GM19328 (cell line): ENCODE measurements around the gene PROZ.

Experiments used
- ATAC-seq: cut with Tn5 transposase; IDR thresholded peaks from one replicate; pipeline ENCODE4 v1.9.1; 2021; ENCODE audit warnings: mild to moderate bottlenecking, moderate library complexity; ENCODE audit not compliant: unreplicated experiment

PROZ gene

DNA sequence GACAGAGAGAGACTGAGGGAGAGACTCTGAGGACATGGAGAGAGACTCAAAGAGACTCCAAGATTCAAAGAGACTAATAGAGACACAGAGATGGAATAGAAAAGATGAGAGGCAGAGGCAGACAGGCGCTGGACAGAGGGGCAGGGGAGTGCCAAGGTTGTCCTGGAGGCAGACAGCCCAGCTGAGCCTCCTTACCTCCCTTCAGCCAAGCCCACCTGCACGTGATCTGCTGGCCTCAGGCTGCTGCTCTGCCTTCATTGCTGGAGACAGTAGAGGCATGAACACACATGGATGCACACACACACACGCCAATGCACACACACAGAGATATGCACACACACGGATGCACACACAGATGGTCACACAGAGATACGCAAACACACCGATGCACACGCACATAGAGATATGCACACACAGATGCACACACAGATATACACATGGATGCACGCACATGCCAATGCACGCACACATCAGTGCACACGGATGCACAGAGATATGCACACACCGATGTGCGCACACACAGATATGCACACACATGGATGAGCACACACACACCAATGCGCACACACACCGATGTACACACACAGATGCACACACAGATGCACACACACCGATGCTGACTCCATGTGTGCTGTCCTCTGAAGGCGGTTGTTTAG is 39.2 kb upstream of the PROZ start:
- no peak for ATAC-seq

DNA sequence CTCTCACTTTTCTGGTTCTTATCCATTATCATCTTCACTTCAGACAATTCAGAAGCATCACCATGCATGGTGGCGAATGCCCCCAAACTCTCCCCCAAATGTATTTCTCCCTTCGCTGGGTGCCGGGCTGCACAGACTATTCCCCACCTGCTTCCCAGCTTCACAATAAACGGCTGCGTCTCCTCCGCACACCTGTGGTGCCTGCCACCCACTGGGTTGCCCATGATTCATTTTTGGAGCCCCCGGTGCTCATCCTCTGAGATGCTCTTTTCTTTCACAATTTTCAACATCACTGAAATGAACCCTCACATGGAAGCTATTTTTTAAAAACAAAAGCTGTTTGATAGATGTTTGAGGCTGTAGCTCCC is 38.6 kb upstream of the PROZ start:
- ATAC-seq: no peak

DNA sequence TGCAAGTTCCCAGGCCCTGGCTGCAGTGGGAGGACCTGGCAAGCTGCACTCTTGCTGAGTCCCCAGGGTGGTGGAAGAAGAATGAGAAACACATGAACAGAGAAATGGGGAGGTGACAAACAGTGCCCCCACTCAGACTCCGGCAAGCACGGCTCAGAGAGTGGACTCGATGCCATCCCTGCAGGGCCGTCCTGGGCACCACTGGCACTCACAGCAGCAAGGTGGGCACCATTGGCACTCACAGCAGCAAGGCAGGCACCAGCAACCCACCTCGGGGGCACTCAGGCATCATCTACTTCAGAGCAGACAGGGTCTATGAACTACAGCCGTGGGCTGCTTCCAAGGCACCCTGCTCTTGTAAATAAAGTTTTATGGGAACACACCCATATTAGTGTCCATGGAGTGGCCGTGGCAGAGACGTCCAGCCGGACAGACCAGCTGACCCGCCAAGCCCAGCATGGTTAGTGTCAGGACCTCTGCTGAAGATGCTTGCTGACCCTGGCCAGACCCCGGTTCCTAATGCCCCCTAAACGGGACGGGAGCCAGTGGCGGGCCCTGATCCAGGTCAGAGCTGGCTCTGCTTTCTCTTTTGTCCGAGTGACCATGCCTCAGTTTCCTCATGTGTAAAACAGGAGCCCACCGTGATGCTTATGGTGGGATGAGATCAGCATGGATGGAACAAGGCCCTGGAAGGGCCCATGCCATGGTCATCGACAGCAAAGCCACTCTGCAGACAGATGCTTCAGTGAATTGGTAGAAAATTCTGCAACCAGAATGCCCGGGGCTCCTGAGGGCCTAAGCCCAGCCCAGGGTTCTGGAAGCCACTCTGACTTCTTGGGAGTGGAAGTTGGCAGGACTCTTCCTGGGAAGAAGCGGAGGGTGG is 37.9 kb upstream of the PROZ start:
- ATAC-seq: no peak

DNA sequence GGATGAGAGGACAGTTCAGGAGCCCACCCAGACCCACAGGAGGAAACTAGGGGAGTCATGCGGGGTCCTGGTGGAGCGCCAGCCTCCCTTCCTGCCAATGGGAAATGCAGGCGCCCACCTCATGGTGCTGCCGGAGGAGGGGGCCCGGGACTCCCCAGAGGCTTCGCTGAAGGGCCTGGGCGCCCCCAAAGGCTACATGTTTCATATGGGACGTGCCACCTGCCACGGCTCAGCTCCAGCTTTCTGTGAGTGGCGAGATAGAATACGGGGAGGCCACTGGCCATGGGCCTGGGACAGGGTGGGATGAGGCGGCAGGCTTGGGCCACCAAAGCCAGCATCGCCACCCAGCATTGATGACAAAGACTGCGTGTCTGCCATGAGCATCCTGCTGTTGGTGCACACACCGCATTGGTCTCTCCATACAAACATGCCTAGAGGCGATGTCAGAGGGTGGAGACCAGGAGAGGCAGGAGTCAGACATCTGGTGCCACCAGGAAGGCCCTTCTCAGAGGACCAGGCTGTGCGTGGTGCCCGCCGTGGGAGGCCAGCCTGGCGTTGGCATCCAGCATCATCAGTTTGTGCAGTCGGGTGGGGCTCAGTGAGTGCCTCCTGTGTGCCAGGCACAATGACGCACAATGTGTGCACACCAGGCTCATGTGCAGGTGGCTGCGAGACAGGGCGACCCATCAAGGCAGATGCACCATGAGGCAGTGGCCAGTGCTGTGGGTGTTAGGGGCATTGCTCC is 37.1 kb upstream of the PROZ start:
- ATAC-seq: no peak

DNA sequence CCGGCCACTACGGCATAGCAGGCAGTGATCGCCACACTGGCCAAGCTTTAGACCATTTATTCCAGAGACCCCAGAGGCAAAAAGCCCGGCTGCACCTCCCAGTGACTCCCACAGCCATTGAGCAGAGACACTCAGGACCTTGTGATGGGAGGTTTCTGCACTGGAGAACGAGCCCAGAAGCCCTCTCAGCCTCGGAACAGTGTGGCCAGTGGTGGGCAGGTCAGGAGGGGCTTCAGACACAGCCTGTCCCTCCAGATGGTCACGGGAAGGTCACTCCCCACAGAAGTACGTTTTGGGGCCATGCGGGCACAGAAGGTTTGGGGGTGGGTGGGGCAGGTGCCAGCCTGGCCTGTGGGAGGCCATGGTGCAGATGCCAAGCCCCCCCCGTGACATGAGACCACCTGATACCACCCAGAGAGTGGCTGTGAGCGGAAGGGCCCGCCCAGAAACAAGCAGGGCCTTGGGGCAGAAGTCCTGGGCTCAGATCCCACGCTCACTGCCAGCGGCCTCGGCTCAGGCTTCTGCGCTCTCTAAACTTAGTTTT is 36.4 kb upstream of the PROZ start:
- ATAC-seq: no peak

DNA sequence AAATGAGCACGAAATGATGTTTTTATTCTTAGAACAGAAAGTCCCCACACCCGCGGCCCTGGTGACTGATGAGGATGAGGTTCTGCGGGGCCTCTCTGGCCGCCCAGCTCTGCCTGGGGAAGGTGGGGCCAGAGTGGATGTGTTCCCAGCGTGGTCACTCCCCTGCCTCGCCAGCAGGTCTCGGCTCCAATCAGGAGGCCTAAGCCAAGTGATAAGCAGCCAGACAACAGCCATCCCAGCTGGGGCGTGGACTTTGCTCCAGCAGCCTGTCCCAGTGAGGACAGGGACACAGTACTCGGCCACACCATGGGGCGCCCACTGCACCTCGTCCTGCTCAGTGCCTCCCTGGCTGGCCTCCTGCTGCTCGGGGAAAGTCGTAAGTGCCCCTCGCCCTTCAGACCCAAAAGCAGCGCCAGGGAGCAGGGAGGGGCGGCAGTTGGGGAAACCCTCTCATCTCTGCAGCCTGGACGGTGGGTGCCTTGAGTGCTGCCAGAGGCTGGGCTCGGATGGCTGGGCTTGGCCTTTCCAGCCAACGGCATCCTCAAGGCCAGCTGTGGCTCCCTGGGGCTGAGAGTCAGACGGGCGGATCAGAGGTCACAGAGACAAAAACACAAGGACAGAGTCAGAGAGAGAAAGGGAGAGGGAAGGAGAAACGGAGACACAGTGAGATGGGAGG is 35.8 kb upstream of the PROZ start, which contains the start of gene F10:
F10 (plus strand) TSS at position 250 of the 676 bp plus-strand sequence; CDS start at position 307, 57 bp downstream.
- no peak for ATAC-seq

DNA sequence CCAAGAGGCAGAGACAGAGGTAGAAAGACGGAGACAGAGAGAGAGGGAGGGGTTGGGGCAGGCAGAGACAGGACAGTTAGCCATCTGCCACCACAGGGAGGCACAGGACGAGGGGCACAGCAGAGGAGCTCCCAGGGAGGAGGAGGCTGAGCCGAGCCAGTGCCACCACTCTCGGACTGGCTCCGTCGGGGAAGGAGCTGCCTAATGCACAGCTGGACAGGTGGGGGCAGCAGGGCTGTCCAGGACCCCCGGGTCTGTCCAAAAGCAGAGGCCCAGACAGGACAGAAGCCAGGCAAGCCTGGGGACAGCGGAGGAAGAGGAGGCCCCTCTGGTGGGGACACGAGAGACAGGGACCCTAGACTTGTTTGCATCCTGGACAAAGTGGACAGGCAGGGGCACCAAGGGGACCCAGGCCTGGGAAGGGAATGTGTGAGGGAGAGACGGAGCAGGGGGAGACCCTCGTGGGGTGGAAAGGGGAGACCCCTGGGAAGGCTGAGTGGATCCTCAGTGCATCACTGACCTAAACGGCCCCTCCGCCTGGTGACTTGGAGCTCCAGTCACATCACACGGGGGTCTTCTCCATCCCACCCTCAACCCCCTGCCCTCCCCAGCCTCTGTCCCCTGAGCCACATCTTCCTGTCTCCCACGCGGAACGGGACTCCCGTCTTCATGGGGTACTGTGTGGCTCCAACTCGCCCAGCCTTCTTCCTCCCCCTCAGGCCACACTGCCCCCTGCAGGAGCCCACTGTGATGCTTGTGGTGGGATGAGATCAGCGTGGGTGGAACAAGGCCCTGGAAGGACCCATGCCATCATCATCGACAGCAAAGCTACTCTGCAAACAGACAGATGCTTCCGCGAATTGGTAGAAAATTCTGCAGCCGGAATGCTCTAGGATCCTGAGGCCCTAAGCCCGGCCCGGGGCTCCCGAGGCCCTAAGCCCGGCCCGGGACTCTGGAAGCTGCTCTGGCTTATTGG is 34.9 kb upstream of the PROZ start:
- no peak for ATAC-seq

DNA sequence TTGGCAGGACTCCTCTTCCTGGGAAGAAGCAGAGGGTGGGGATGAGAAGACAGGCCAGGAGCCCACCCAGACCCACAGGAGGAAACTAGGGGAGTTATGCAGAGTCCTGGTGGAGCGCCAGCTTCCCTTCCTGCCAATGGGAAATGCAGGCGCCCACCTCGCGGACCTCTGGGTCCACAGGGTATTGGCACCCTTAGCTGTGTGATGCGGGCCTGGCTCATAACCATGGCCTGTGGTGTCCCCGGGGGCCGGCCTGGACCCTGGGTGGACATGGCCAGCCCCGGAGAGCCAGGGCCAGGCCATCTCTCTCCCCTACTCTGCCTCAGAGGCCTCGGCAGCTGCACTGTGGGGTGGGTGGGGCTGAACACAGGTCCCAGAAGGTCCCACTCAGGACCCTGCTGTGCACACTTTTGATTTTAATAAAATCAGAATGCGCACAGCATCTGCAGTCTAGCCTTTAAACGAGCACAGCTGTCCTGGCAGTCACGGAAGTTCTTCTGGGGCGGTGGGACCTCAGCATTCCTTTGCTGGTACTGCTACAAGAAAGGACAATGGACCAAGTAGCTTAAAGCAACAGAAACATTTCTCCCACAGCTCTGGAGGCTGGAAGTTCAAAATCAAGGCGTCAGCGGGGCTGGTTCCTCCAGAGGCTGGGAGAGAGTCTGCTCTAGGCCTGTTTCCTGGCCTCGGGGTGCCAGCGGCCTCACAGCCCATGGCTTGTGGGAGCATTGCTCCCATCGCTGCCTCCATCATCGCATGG is 34.1 kb upstream of the PROZ start:
- ATAC-seq: no peak

DNA sequence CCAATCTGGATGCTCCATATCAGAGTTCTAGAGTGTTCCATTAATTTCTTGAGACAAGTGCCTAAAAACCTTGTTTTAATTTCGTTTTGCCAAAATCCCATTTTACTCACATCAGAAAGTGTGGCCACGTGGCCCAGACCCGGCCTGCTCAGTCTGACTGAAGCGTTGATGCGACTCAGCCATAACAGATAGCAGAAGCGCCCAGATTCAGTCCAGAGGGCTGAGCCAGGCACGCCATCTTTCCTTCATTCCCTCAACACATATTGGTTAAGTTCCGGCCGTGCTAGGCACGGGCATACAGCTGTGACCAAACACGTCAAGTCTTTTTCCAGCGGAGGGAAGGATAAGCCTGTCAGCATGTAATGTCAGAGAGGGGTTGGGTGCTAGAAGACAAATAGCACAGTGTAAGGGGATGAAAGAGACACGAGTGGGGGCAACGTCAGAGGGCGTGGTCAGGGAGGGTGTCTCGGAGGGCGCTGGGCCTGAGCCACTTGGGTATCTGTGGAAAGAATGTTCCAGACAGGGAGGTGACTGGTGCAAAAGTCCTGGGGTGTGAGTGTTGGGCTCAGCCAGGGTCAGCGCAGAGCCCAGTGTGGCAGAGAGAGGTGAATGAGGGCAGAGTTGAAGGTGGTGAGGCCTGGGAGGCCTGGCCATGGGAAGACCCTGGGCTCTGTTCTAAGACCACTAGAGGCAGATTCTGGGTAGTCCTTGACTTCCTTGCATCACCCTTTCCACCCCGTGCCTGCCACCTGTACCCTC is 32.8 kb upstream of the PROZ start:
- ATAC-seq: no peak

DNA sequence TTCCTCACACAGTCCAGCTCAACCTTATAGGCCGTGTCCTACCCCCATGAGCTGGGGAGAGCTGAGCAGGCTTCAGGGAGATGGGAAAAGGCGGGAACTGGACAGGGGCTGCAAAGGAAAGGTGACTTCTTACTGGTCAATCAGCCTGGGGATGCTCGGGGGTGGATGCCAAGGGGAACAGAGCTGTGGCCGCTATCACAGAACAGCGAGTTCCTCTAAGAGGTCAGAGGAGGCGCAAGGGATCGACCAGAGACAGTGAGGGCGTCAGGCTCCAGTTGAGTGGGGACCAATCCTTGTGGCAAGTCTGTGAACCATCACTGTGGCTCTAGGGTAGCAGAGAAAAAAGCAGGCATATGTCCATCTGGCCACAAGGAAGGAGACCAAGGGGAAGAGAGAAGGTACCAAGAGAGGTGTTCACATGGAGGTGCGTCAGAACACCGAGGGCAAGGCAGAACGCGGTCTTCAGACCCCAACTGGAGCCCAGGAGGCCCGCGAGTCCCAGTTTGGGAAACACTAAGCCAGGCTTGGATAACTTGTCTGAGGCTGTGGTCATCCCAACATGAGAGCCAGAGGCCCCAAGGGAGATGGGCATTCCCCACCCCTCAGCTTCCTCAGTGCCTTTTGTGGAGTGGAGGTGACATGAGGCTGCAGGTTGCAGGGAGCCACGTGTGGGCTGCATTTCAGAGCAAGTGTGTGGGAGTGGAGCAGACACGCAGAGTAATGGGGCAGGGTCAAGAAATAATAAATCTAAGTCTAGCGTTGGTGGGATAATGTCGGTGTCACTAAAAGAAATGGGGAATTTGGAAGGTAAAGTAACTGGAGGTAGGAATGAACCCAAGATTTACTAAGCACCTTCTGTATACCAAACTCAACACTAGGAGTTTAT is 31.9 kb upstream of the PROZ start:
- ATAC-seq: no peak

DNA sequence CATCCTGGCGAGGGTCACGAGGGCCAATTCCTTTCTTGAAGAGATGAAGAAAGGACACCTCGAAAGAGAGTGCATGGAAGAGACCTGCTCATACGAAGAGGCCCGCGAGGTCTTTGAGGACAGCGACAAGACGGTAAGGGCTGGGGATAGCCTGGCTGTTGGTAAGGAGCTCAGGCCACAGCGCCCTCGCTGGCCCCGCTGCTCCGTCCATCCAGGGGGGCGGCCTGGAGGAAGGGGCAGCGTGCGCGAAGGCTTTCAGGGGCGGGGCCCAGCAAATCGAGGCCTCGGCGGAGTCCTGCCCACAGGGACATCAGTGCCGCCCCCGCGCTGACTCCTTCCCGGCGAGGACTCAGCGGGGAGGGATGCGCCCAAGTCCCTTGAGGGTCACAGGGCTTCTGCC is 29.0 kb upstream of the PROZ start:
- ATAC-seq: no peak

DNA sequence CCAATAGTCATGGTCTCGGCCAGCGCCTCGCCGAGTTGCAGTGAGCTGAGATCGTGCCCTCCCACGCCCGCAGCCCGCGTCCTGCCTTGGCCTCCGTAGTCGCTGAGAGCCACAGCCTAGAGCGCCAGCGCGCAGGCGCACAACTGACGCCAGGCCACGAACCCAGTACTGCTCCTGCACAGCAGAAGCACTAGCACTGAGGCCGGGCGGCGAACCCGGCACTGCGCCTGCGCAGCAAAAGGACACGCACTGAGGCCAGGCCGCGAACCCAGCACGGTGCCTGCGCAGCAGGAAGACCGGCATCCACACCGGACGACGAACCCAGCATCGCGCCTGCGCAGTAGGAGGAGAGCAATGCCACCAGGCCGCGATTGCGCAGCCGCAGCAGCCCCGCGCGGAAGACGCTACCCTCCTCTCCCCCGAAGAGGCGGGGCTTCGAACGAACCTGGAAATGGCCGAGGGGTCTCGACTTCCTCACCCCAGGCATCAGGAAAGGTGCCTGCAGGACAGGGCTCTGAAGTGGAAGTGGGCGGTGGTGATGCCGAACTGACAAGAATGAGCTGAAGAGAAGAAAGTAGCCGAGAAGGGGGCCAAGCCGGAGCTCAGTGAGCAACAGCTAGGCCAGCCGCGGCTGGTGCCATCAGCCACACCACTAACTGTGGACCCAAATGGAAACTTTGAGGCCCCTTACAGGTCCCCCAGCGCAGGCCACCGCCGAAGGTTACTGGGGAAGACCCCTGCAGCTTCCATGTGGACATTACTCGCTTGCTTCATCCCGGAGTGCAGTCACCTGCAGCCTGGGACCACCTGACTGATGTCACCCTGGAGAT is 28.3 kb upstream of the PROZ start:
- ATAC-seq: no peak

DNA sequence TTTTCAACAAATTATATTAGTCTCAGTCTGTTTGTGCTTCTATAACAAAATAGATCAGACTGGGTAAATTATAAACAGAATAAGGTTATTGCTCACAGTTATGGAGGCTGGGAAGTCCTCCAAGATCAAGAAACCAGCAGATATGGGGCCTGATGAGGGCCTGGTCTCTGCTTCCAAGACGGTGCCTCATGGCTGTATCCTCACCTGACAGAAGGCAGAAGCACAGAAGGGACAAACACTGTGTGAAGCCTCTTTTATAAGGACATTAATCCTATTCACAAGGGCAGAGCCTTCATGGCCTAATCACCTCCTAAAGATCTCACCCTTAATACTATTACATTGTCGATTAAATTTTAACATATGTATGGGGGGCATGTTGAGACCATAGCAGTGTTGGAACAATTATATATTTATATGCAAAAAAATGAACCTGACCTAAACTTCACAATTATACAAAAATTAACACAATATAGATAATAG is 23.1 kb upstream of the PROZ start:
- ATAC-seq: no peak

DNA sequence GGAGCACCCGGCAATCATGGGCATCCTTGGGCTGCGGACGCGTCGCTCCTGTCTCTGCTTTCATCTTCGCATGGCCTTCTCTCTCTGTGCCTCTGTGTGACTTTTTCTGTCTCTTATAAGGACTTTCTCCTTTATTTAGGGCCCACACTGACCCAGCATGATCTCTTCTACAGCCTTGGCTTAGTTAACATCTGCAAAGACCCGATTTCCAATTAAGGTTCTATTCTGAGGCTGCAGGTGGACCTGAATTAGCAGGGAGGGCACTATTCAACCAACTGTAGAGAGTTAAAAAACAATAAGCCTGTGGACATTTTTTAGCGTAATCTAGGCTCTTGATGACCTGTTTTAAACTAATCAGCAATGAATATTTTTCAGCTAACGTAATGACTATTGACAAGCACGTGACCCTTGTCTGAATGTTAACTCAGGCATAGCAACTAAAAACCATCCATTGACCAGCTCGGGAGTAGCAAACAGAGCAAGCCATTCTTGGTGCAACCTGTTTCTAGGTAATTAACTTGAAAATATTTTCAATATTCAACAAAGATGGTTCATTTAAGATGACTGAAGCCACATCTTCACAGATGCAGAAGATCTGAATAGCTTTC is 20.7 kb upstream of the PROZ start:
- no peak for ATAC-seq

DNA sequence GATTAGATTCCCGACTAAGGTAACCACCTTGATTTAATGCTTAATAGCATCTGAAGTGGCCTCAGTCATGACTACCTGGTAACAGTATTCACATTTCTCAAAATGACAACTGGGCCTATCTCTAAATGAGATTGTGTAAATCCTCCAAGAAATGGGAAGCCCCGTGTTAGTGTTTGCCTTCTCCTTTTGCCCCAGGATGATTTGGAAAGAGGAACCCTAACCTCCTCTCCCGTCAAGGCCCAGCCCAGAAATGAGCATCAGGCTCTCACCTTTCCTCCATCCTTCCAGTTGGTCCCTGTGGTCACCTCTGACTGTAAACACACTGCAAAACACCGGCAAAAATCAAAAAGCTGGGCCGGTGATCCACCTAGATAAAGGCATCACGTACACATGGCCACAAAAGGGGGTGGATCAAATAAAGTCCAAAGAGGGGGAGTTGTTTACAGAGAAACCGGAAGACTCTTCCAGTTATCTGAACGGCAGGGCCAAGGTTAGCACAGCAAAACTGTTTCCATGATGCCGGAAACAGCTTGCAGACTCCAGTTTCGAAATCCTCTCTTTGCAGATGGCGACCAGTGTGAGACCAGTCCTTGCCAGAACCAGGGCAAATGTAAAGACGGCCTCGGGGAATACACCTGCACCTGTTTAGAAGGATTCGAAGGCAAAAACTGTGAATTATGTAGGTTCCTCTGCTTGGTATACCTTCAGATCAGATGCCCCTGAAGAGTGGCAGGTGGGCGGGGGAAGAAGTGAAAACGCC is 19.5 kb upstream of the PROZ start:
- no peak for ATAC-seq
